Left ventricle myocardium inferior (tissue), 1 donor: ENCODE results near the gene DTNA. TPM values are rescaled to one million over a fixed set of nuclear protein-coding genes. Genes with fewer than 3 reads are reported as not detected.

ENCODE experiments used
- DNase-seq: peaks from one replicate; pipeline ENCODE4 v3.0.0-alpha.2; 2020
- H3K27ac ChIP-seq: fragments of 200-600 bp; replicated peaks from 2 replicates; pipeline ENCODE4 v1.8.0; 2021
- H3K27me3 ChIP-seq: fragments of 200-600 bp; 2 replicates; pipeline ENCODE4 v1.8.0; 2021; ENCODE audit warnings: low read depth
- H3K36me3 ChIP-seq: fragments of 200-600 bp; 2 replicates; pipeline ENCODE4 v1.8.0; 2021
- H3K4me1 ChIP-seq: fragments of 200-600 bp; 2 replicates; pipeline ENCODE4 v1.8.0; 2021
- H3K4me3 ChIP-seq: fragments of 200-600 bp; 2 replicates; pipeline ENCODE4 v1.8.0; 2021; ENCODE audit warnings: mild to moderate bottlenecking, moderate library complexity
- H3K9me3 ChIP-seq: fragments of 200-600 bp; replicated peaks from 2 replicates; pipeline ENCODE4 v1.8.0; 2021
- CTCF ChIP-seq: fragments of 200-600 bp; IDR thresholded peaks from 2 replicates; pipeline ENCODE4 v1.8.0; 2021; ENCODE audit warnings: antibody characterized with exemption, mild to moderate bottlenecking, borderline replicate concordance
- intact Hi-C: fragments of 100-400 bp; cut with micrococcal nuclease; formaldehyde crosslinking; loops from one replicate; pipeline ENCODE4 v1.11.0; 2022
- total RNA-seq: library from RNA; stranded (reverse); fragmentation: NEBNext Ultra II Directional; extraction: Animal tissue kit (Norgen Biotek cat#: 25700); gene quantifications from one replicate; pipeline ENCODE4 v1.2.1, GENCODE V29; 2021
- donor health status: DM: no; HTN: yes; CAD: no; lungs with severe emphysema.

The DTNA gene
- total RNA-seq, 1 donor from 2014 or later = 167 TPM

DNA sequence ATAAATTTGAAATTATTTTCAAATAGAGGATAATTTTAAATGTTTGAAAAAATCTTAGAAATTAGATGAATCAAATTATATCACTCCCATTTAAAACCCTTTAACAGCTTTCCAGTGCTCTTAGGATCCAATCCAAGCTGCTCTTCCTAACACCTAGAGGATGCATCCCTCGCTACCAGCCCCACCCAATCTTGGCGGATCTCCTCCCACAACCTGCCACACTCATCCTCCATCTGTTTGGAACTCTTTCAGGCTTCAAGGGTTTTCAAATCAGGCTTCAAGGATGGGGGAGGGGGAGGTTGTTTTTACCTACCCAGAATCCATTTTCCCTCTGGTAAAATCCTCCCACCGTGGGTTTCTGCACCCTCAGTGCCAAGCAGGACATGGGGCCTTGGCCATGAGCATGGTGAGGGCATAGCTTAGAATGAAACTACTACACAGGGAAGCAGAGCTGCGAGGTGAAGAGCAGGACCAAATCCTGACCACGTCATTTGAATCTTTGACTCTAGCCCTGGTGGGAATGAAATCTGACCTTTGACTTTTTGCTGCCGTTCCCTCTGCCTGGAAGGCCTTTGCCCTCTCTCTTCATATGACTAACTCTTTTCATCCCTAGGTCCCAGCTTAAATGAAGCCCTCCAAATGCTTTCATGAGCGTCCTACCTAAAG, 218.1 kb downstream of the DTNA start:
- Histone ChIP-seq H3K9me3 (no peaks in the 10 kb centered on the region), H3K4me1 (no peaks in the 10 kb centered on the region), H3K36me3 (no peaks in the 10 kb centered on the region), H3K27ac (no peak overlapping the region), H3K4me3 (no peak overlapping the region), H3K27me3 (no peaks in the 10 kb centered on the region)
- no peak for TF ChIP-seq CTCF
- DNase-seq = no peak
- intact Hi-C loops = no loop called here

DNA sequence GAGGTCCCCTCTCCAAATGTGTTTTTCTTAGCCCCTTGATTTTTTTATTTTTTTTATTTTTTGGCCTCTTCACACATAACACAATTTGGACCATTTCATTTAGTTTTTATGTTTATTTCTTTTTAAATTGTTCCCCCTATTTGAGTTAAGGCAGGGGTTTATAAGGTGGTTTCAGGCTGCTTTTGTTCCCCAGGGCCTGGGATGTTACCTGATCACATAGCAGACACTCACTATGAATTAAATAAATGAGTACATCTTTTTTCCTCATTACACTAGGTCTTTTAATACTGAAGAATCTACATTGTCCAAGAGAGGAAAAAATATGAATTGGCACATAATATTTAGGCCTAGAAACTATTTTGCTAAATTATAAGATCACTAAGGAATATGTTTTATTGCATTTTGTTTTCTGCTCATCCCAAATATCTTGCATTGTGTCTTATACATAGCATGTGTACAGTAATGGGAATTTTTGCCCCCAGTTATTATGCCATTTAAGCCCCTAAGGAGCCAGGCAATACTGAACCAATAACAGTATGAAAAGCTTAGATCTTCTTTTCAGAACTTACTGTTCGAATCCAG, 218.7 kb downstream of the DTNA start:
- no peak overlapping the region for H3K27ac ChIP-seq
- H3K9me3 ChIP-seq = no peaks in the 10 kb centered on the region
- H3K27me3 ChIP-seq = no peaks in the 10 kb centered on the region
- H3K4me1 ChIP-seq = no peaks in the 10 kb centered on the region
- no peak overlapping the region for H3K4me3 ChIP-seq
- no peak for DNase-seq
- no peak for TF ChIP-seq CTCF
- intact Hi-C loops = no loop called here
- no peaks in the 10 kb centered on the region for H3K36me3 ChIP-seq

DNA sequence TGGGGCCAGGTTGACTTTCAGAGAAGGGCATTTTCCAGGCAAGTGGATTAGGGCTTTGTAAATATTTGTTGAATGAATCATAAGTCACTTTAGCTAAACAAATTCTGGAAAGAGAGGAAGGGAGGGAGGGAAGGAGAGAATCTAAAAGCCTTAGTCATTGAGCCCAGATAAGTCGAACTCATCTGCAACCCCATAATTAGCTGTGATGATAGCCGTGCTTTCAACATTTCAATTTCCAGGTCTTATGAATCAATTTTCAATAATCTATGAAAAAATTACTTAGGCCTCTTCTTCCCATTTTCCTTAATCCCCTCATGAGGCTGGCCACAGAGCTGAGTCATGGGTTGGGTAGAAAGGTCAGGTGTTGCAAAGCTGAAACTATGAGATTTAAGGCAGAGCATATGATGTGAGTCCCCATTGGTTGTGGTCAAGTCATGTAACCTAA, 219.3 kb downstream of the DTNA start:
- Histone ChIP-seq H3K9me3 (no peaks in the 10 kb centered on the region), H3K27ac (no peak overlapping the region), H3K27me3 (no peaks in the 10 kb centered on the region), H3K4me3 (no peak overlapping the region), H3K4me1 (no peaks in the 10 kb centered on the region), H3K36me3 (no peaks in the 10 kb centered on the region)
- DNase-seq = no peak
- intact Hi-C loops = no loop called here
- no peak for TF ChIP-seq CTCF

- Histone ChIP-seq H3K4me3 (no peak overlapping the region), H3K27me3 (no peaks in the 10 kb centered on the region)
- TF ChIP-seq CTCF = no peak
Observed at GRCh38 chr18:34932363-34932762, 222.3 kb downstream of the DTNA start.

GRCh38 chr18:34932792-34933466, 222.8 kb downstream of the DTNA start:
- H3K36me3 ChIP-seq = no peaks in the 10 kb centered on the region
- H3K27ac ChIP-seq = no peak overlapping the region
- intact Hi-C loops = no loop called here
- no peak for DNase-seq
- TF ChIP-seq CTCF = no peak
- no peak overlapping the region for H3K4me3 ChIP-seq
- H3K27me3 ChIP-seq = no peaks in the 10 kb centered on the region
- H3K4me1 ChIP-seq = no peaks in the 10 kb centered on the region
- H3K9me3 ChIP-seq = no peaks in the 10 kb centered on the region

More at GRCh38 chr18:34932363-34932762, 222.3 kb downstream of the DTNA start:
- DNase-seq = no peak
- H3K27ac ChIP-seq = no peak overlapping the region
- H3K36me3 ChIP-seq = no peaks in the 10 kb centered on the region
- H3K9me3 ChIP-seq = no peaks in the 10 kb centered on the region
- H3K4me1 ChIP-seq = no peaks in the 10 kb centered on the region
- intact Hi-C loops = no loop called here
